ENCODE measurements around the gene IL19. TPM values are rescaled to one million over a fixed set of nuclear protein-coding genes. Genes with fewer than 3 reads are reported as not detected.

The IL19 gene
- total and polyA plus RNA-seq, 9 of the 15 experiments (the other 6 are each of a cell fraction or from before 2014, with no cell fraction given) = not detected

- no peak for TF ChIP-seq ZNF318 (IDR thresholded peaks at IDR 0.05; ENCODE audit: borderline replicate concordance in 1 of 2, low read depth in 1 of 2)
- no peak for TF ChIP-seq SMAD4 (CRISPR knock-in tag; conservative IDR thresholded peaks at IDR 0.05)
- no peak for TF ChIP-seq KDM5B (IDR thresholded peaks at IDR 0.05; ENCODE audit: insufficient replicate concordance, low read depth, low read length)
- TF ChIP-seq KAT7 (CRISPR knock-in tag; IDR thresholded peaks at IDR 0.05; ENCODE audit: borderline replicate concordance) = no peak
- no peak for TF ChIP-seq ILF3 (IDR thresholded peaks at IDR 0.05; ENCODE audit: borderline replicate concordance)
- TF ChIP-seq ZNF561 (CRISPR knock-in tag; conservative IDR thresholded peaks at IDR 0.05) = no peak
- TF ChIP-seq ELK3 (CRISPR knock-in tag; IDR thresholded peaks at IDR 0.05) = no peak
- TF ChIP-seq ZNF134 (CRISPR knock-in tag; conservative IDR thresholded peaks at IDR 0.05) = no peak
- no peak for TF ChIP-seq NUFIP1 (IDR thresholded peaks at IDR 0.05; ENCODE audit: partially characterized antibody)
- TF ChIP-seq NFE2L1 (tag; IDR thresholded peaks at IDR 0.05; ENCODE audit: borderline replicate concordance, low read depth) = no peak
- no peak for TF ChIP-seq U2AF2 (optimal IDR thresholded peaks at IDR 0.05; ENCODE audit: low read depth, low read length)
- TF ChIP-seq RBM22 (IDR thresholded peaks at IDR 0.05; ENCODE audit: low read depth, low read length, poor library complexity, severe bottlenecking) = no peak
These were observed 1.3 kb upstream of the IL19 start (continued) for GRCh38 chr1:206769304-206769731.

All from K562 (cell line).